Ovary (tissue), 3 donors: ENCODE results near the gene CNTNAP5.

Source experiments
- CTCF ChIP-seq, 3 donors: fragments of 450-650 bp in 2 of 3; fragments of 200-600 bp in 1 of 3; IDR thresholded peaks; one replicate each; pipeline versions ENCODE4 v1.5.1 to v1.8.0; 2016 to 2022; ENCODE audit warnings: antibody characterized with exemption in 3 of 3, mild to moderate bottlenecking in 1 of 3
- EP300 ChIP-seq: sonication (generic); formaldehyde crosslinking; IDR thresholded peaks from one replicate; pipeline ENCODE4 v1.6.1; 2017; ENCODE audit warnings: antibody characterized with exemption
- POLR2A ChIP-seq: fragments of 450-650 bp; IDR thresholded peaks from one replicate; pipeline ENCODE4 v1.6.1; 2017; ENCODE audit warnings: antibody characterized with exemption, mild to moderate bottlenecking, moderate library complexity
- donor health status: DM: no; HTN: no; CAD: no.

DNA sequence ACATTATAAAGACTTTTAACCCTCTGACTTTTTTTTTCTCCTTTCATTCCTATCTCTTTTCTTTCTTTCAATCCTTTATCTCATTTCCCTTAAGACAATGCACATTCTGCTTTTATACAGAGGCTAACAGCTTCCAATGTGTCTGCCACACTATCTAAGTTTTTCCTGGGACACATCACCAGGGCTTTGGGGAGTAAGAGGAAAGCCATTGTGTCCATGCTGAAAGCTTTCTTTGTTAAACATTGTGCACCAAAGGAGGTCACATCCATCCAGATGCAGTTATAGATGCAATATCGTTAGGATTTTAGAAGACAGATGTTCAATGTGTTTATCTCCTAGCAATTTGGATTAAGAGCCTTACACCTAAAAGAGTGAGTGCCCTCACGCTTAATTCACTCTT, 534.1 kb downstream of the CNTNAP5 start:
- TF ChIP-seq CTCF (IDR thresholded peaks at IDR 0.05): no peak
- no peak for TF ChIP-seq EP300
- no peak for TF ChIP-seq POLR2A
